Neural progenitor cell (in vitro differentiated cells): Measurements from ENCODE around the gene EXOC7.

Experiments used
- EZH2phosphoT487 ChIP-seq: fragments of 200-600 bp; sonication (generic); IDR thresholded peaks from 2 replicates; pipeline ENCODE4 v1.6.1; 2017; ENCODE audit warnings: antibody characterized with exemption
- TF ChIP-seq, protein P1 (sequence below): fragments of 200-600 bp; sonication (generic); IDR thresholded peaks from 2 replicates; pipeline ENCODE4 v1.5.1; 2017; ENCODE audit warnings: antibody characterized with exemption, mild to moderate bottlenecking

GRCh38 chr17:76151896-76152454 lies 48.4 kb upstream of the EXOC7 start:
- TF ChIP-seq, protein P1, sequence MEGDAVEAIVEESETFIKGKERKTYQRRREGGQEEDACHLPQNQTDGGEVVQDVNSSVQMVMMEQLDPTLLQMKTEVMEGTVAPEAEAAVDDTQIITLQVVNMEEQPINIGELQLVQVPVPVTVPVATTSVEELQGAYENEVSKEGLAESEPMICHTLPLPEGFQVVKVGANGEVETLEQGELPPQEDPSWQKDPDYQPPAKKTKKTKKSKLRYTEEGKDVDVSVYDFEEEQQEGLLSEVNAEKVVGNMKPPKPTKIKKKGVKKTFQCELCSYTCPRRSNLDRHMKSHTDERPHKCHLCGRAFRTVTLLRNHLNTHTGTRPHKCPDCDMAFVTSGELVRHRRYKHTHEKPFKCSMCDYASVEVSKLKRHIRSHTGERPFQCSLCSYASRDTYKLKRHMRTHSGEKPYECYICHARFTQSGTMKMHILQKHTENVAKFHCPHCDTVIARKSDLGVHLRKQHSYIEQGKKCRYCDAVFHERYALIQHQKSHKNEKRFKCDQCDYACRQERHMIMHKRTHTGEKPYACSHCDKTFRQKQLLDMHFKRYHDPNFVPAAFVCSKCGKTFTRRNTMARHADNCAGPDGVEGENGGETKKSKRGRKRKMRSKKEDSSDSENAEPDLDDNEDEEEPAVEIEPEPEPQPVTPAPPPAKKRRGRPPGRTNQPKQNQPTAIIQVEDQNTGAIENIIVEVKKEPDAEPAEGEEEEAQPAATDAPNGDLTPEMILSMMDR = no peak
- no peak for TF ChIP-seq EZH2phosphoT487
